GM10248 (cell line): ENCODE data around the gene SLC25A19.
A peak's percentile ranks its signal among the peaks of the same experiment; 100 is the strongest.

Experiments used
- CTCF ChIA-PET: fragments of 300-600 bp; sonication (Branson Sonifier 250); formaldehyde crosslinking; extraction: SDS; loops from one replicate; lab custom pipeline; 2021; ENCODE audit warnings: antibody characterized with exemption; lab: Yijun Ruan, JAX
- POLR2A ChIA-PET: fragments of 350-650 bp; sonication (Branson Sonifier 250); formaldehyde crosslinking; extraction: SDS; loops from one replicate; lab custom pipeline; 2020; ENCODE audit warnings: antibody characterized with exemption; lab: Yijun Ruan, JAX
- DNase-seq: peaks from one replicate; pipeline ENCODE4 v3.0.0; 2012; ENCODE audit errors: extremely low spot score
- TF ChIP-seq, protein P1 (sequence below): IDR thresholded peaks from 2 replicates; pipeline ENCODE4 v1.5.1; 2012; ENCODE audit warnings: mild to moderate bottlenecking, low read depth; ENCODE audit errors: extremely low read depth, missing control alignments, control extremely low read depth

SLC25A19 gene

DNA sequence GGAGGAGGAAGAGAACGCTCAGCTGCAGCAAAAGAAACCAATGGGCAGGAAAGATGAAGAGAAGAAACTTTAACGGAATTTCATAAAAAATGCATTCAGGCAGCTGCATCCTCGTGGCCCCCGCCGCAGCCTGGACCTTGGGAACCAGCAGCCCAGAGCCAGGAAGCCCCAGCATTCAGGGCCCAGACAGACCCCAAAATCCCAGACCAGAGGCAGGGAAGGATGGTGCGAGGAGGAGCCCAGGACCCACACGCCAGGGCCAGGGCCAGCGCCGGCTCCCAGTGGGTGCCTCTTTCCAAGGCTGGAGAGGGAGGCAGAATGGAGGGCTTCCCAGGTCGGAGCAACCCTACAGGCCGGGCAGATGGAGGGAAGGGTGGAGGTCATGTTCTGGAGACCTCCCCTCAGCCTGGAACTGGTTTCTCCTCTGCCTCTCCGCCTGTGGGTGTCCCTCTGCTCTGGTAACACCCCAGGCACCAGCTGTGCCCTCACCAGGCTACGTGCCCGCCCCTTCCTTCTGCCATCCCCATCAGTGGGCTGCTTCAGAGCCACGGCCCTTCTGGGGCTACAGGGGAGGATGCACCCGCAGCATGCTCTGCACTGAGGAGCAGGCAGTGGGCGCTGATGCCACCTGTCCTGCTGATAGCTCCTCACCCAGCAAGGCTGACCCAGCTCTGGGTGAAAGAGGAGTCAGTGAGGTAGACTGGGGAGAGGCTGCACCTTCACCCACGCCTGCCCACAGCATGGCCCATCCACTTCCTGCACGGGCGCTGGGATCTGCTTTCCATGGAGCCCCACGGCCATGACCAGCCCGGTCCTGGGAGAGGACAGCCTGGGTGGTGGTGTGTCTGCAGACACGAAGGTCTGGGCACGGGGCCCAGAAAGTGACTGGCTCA lies 17.0 kb downstream of the SLC25A19 start:
- ChIA-PET CTCF (interaction anchor here (1.3 to 7.7 kb wide), 23 partner anchors 8 to 311 kb away, joined by 3 to 108 read pairs (median 9); partner anchors contain the start of genes GGA3, MRPS7, SLC25A19 and SUMO2), POLR2A (interaction anchor here (0.6 to 2.3 kb wide), 3 partner anchors 10 to 177 kb away, joined by 3 to 21 read pairs (median 6); partner anchors contain the start of genes GGA3 and MRPS7)
- TF ChIP-seq, protein P1, sequence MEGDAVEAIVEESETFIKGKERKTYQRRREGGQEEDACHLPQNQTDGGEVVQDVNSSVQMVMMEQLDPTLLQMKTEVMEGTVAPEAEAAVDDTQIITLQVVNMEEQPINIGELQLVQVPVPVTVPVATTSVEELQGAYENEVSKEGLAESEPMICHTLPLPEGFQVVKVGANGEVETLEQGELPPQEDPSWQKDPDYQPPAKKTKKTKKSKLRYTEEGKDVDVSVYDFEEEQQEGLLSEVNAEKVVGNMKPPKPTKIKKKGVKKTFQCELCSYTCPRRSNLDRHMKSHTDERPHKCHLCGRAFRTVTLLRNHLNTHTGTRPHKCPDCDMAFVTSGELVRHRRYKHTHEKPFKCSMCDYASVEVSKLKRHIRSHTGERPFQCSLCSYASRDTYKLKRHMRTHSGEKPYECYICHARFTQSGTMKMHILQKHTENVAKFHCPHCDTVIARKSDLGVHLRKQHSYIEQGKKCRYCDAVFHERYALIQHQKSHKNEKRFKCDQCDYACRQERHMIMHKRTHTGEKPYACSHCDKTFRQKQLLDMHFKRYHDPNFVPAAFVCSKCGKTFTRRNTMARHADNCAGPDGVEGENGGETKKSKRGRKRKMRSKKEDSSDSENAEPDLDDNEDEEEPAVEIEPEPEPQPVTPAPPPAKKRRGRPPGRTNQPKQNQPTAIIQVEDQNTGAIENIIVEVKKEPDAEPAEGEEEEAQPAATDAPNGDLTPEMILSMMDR, result no peak
- DNase-seq, result no peak

GRCh38 chr17:75271233-75271954 lies 17.8 kb downstream of the SLC25A19 start:
- CTCF ChIA-PET, result interaction anchor here (0.6 to 7.7 kb wide), 71 partner anchors 9 to 313 kb away, joined by 3 to 108 read pairs (median 5); partner anchors contain the start of genes ARMC7, GGA3, LLGL2 and MRPL58
- peak; percentile 96 for DNase-seq

GRCh38 chr17:75270966-75271232 lies 18.3 kb downstream of the SLC25A19 start, which contains the start of gene MIF4GD:
Gene MIF4GD (minus strand): TSS chr17:75271231. CDS start chr17:75270195, 1,036 bp downstream.
- ChIA-PET CTCF (interaction anchor here (0.6 to 7.7 kb wide), 71 partner anchors 9 to 313 kb away, joined by 3 to 108 read pairs (median 5); partner anchors contain the start of genes ARMC7, GGA3, LLGL2 and MRPL58), POLR2A (interaction anchor here (0.6 to 2.3 kb wide), 10 partner anchors 9 to 240 kb away, joined by 3 to 21 read pairs (median 6); partner anchors contain the start of genes GGA3, JPT1, MRPS7 and SLC25A19)
- TF ChIP-seq, protein P1, result no peak
- DNase-seq, result no peak

More at GRCh38 chr17:75271233-75271954, 17.8 kb downstream of the SLC25A19 start:
- POLR2A ChIA-PET, result interaction anchor here (0.6 to 2.3 kb wide), 10 partner anchors 9 to 240 kb away, joined by 3 to 21 read pairs (median 6); partner anchors contain the start of genes GGA3, JPT1, MRPS7 and SLC25A19
- TF ChIP-seq, protein P1, result peak; percentile 96

GRCh38 chr17:75270218-75270965 lies 18.8 kb downstream of the SLC25A19 start:
- peak; percentile 81 for DNase-seq
- TF ChIP-seq, protein P1, result peak; percentile 40
- POLR2A ChIA-PET, result interaction anchor here (0.5 to 2.3 kb wide), 11 partner anchors 8 to 314 kb away, joined by 3 to 21 read pairs (median 5); partner anchors contain the start of genes GGA3, JPT1, MRPS7 and SLC25A19
- CTCF ChIA-PET, result interaction anchor here (0.6 to 7.7 kb wide), 75 partner anchors 9 to 312 kb away, joined by 3 to 108 read pairs (median 5); partner anchors contain the start of genes ARMC7, GGA3, GRB2 and LLGL2

DNA sequence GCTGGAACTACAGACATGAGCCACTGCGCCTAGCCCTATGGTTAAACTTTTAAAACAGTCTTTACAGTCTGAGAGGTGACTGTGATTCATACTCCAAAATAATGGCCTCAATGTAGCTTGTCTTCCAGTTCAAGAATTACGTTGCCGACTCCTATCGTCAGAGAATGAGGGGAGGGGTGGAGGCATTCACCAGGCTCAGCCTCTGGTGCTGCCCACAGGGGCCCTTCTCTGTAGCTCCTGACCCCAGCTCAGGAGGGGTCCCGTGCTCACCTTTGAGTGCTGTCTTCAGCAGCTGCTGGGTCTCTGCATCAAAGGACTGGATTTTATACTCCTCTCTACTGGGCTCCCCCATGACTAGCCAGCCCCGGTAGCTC lies 19.4 kb downstream of the SLC25A19 start:
- ChIA-PET CTCF (interaction anchor here (0.6 to 7.7 kb wide), 22 partner anchors 8 to 312 kb away, joined by 3 to 108 read pairs (median 8); partner anchors contain the start of genes ARMC7, GGA3, GRB2 and MRPS7), POLR2A (interaction anchor here (0.6 to 0.7 kb wide), 3 partner anchors 9 to 313 kb away, joined by 3 to 4 read pairs (median 4); partner anchors contain the start of genes GGA3 and MRPS7)
- TF ChIP-seq, protein P1, result no peak
- no peak for DNase-seq
